GM12873 (cell line): Measurements from ENCODE around the gene TMC8.

ENCODE experiments used
- TF ChIP-seq, protein P1 (sequence below): IDR thresholded peaks from 2 replicates; pipeline ENCODE4 v1.5.1; 2012; ENCODE audit warnings: low read depth, mild to moderate bottlenecking, moderate library complexity, low read length, control low read depth; ENCODE audit not compliant: insufficient read depth; ENCODE audit errors: missing control alignments

TMC8 gene

DNA sequence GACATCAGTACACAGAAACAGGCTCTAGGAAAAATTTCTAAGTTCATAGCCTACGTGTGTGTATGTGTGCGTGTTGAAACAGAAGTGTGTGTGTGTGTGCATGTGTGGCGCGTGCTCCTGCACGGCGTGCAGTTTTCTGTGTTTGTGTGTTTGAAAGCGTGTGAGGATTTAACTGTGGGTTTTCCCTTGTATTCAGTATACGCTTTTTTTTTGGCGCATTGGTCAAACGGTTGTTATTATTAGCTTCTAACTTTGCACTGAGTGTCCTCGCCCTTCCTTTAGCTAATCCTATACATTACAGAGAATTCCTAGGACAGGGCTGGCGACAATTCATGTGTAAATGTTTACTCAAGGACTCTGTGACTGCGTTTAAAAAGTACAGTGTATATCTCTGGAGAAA is 25.0 kb upstream of the TMC8 start:
- TF ChIP-seq, protein P1, sequence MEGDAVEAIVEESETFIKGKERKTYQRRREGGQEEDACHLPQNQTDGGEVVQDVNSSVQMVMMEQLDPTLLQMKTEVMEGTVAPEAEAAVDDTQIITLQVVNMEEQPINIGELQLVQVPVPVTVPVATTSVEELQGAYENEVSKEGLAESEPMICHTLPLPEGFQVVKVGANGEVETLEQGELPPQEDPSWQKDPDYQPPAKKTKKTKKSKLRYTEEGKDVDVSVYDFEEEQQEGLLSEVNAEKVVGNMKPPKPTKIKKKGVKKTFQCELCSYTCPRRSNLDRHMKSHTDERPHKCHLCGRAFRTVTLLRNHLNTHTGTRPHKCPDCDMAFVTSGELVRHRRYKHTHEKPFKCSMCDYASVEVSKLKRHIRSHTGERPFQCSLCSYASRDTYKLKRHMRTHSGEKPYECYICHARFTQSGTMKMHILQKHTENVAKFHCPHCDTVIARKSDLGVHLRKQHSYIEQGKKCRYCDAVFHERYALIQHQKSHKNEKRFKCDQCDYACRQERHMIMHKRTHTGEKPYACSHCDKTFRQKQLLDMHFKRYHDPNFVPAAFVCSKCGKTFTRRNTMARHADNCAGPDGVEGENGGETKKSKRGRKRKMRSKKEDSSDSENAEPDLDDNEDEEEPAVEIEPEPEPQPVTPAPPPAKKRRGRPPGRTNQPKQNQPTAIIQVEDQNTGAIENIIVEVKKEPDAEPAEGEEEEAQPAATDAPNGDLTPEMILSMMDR, result no peak

DNA sequence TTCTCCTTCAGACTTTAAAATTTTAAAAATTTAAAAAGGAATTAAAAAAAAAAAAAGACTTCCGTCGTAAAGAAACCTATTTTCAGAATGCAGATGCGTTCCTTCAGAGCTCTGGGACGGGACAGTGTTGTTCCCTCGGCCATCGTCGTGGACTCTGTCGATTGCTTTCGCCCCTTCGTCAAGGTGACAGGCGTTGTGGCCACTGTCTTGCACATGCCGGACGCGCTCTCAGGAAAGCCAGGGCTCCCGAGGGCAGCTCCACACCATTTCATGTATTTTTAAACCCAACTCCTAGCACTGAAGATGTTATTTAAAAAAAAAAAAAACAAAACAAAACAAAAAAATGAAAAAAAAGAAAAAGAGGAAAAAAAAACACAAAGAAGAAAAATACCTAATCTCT is 24.4 kb upstream of the TMC8 start:
- TF ChIP-seq, protein P1, result no peak

DNA sequence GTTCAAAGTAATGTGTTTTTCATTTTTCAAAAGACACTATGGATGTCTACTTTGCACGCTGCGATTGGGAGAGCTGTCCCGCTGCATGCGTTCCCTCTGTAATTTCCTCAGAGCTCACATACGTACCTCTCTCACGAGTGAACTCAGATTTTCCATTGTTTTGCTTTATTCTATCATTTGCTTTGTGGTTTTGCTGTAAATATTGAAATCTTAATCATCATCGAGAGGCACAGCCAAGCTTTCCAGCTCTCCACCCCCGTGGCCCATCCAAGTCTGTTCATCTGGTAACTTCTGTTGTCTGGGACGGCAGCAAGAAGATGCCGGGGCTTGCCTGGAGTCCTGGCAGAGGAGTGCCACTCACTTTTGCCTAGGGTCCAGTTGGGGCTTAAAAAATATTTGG is 23.1 kb upstream of the TMC8 start:
- TF ChIP-seq, protein P1, result no peak

DNA sequence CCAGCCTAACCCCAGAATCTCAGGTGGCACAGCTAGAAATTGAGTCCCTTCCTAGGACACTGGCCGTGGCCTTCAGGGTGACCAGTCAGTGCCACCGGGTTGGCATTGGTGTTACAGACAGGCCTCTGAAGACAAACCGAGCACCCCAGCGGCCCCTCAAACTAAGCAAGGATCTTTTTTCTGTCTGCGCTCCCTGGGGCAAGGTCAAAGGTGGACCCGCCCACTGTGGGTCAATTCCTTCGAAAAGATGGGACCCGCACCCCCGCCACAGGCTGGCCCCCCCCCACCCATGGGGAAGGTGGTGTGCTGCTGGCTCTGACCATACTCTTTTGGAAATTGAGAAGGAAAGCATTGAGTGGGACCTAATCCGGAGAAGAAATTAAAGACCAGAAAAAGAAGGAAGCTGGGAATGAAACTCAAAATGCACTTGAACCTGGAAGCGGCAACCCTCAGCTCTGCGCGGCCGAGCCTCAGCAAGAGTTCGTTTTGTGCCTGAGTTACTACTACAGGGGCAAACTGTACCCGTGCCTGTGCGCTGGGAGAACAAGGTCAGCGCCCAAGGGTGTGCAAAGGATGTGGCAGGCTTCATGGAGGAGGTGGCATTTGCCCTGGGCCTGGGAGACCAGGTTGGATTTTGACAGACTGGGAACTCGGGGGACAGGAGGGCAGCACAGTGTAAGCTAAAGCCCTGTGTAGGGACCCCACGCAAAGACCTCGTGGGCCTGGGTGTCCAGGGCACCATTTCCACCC is 22.4 kb upstream of the TMC8 start:
- TF ChIP-seq, protein P1, result no peak

DNA sequence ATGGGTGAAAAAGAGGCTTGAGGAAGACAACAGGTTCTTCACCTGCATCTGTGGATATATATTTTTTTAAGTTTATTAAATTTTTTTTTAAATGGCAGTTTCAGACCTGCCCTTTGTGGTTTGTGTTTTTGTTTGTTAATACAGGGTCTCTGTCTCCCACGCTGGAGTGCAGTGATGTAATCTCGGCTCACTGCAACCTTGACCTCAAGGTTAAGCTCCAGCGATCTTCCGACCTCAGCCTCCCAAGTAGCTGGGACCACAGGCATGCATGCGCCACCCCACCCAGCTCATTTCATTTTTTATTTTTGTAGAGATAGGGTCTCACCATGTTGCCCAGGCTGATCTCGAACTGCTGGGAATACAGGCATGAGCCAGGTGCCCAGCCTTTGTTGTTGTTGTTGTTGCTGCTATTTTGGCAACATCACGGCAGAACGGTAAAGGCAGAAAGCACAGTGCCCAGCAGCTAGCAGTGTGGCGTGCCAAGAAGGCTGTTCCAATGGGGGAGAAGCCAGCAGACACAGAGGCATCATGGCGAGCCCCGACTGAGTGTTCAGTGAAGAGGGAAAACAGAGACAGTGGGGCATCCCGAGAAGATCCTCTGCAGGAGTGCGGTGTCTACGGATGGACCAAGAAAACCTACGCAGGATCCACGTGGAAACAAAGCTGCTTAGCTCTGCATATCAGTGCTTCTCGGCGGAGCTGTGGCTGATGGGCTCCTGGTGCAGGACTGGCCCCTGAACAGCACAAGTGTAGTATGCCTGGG is 21.7 kb upstream of the TMC8 start:
- TF ChIP-seq, protein P1, result no peak

DNA sequence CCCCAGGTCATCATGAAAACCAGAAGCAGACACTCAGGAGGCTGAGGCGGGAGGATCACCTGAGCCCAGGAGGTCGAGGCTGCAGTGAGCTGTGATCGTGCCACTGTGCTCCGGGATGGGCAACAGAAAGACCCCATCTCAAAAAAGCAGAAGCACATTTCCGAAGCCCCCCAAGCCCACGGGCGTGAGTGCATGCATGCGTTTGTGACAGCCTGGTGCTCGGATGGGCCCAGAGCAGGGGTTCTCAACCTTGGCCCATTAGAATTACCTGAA is 21.1 kb upstream of the TMC8 start:
- TF ChIP-seq, protein P1, result no peak

DNA sequence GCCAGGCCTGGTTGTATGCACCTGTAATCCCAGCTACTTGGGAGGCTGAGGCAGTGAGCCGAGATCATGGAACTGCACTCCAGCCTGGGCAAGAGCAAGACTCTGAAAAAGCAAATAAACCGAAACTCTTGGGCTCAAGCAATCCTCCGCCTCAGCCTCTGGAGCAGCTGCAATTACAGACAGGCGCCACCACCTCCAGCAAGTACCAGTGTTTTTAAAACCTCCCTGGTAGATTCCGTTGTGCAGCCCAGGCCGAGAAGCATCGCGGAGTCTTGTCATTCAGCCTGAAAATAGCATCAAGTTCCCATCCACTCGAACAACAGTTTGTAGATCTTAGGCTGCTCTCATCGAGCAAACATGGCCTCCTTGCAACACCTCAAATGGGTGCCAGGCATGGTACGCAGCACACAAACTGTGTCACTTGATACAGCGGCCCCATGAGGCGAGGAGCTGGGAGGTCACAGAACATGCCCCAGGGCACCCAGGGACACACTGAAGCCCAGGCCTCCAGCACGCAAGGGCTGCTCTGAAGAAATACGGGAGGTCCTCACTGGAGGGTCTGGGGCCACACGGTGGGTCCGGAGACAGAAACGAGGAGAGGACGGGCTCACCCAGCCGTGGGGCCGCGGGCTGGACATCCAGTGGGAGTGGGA is 20.1 kb upstream of the TMC8 start:
- TF ChIP-seq, protein P1, result no peak
